ENCODE data around the gene TH.
"Not testable (repeated sequence)": the region's sequence is repeated elsewhere in the genome, so short reads cannot be mapped to it uniquely, and the experiment has no call there.

The TH gene

DNA sequence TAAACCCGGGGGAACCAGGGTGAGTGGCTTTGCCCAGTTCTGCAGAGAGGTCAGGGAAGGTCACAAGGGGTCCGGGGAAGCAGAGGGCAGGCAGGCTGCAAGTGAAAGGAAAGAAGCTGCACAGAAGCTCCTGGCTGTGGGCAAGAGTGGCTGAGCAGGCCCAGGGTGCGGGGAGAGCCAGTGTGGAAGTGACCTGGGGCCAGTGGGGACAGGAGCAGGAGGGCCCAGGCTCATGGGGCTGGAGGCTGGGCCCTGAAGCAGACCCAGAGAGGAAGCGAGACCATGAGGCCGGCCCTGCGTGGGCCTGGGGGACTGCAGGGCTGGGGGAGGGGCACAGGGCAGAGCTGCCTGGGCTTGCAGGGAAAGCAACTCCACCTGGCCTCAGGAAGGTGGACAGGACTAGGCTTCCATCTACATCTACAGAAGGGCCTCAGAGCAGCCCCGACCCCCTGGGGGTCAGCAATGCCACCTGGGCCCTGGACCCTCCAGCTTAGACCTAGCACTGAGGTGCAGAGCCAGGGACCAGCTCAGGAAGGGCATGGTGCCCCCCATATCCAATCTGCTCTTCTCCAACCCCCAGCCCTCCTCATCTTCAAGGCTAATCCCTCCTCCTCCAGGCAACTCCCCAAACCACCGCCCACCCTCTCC, 44.0 kb downstream of the TH start:
- no peak for TF ChIP-seq CTCF (IDR thresholded peaks at IDR 0.05; ENCODE audit: low read depth, low read length, missing control alignments)
- in situ Hi-C loops (cut with HindIII; ENCODE audit: low sequenced_read_pairs), result no loop called here
- H3K4me3 ChIP-seq (ENCODE audit: low read depth, low read length), result no peak overlapping the region
- no peak for DNase-seq (ENCODE audit: low read depth)

GRCh38 chr11:2126520-2127085, 45.0 kb downstream of the TH start:
- no peak for DNase-seq (ENCODE audit: low read depth)
- TF ChIP-seq CTCF (IDR thresholded peaks at IDR 0.05; ENCODE audit: low read depth, low read length, missing control alignments), result no peak
- no peak overlapping the region for H3K4me3 ChIP-seq (ENCODE audit: low read depth, low read length)
- in situ Hi-C loops (cut with HindIII; ENCODE audit: low sequenced_read_pairs), result no loop called here

DNA sequence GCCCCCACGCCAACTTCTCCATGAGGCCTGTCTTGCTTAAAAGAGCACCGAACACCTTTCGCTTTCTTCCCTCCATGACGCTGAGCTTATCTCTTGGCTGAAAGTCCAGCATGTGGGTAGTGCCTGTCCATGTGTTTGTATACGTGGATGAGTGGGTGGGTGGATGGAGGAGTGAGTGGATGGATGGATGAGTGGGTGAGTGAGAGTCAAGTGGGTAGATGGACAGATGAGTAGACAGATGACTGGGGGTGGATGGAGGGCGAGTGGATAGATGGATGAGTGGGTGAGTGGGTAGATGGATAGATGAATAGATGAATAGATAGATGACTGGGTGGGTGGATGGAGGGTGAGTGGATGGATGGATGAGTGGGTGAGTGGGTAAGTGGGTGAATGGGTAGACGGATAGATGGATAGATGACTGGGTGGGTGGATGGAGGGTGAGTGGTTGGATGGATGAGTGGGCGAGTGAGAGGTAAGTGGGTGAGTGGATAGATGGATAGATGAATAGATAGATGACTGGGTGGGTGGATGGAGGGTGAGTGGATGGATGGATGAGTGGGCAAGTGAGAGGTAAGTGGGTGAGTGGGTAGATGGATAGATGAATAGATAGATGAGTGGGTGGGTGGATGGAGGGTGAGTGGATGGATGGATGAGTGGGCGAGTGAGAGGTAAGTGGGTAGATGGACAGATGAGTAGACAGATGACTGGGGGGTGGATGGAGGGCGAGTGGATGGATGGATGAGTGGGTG, 46.7 kb downstream of the TH start:
- H3K4me3 ChIP-seq (ENCODE audit: low read depth, low read length); in situ Hi-C loops (cut with HindIII; ENCODE audit: low sequenced_read_pairs); DNase-seq (ENCODE audit: low read depth): not testable (repeated sequence)

GRCh38 chr11:2123628-2123960, 48.0 kb downstream of the TH start:
- no peak overlapping the region for H3K4me3 ChIP-seq (ENCODE audit: low read depth, low read length)
- in situ Hi-C loops (cut with HindIII; ENCODE audit: low sequenced_read_pairs), result no loop called here
- TF ChIP-seq CTCF (IDR thresholded peaks at IDR 0.05; ENCODE audit: low read depth, low read length, missing control alignments), result no peak
- no peak for DNase-seq (ENCODE audit: low read depth)

GRCh38 chr11:2122907-2123627, 48.5 kb downstream of the TH start:
- no peak for TF ChIP-seq CTCF (IDR thresholded peaks at IDR 0.05; ENCODE audit: low read depth, low read length, missing control alignments)
- in situ Hi-C loops (cut with HindIII; ENCODE audit: low sequenced_read_pairs), result no loop called here
- H3K4me3 ChIP-seq (ENCODE audit: low read depth, low read length), result no peak overlapping the region
- no peak for DNase-seq (ENCODE audit: low read depth)

DNA sequence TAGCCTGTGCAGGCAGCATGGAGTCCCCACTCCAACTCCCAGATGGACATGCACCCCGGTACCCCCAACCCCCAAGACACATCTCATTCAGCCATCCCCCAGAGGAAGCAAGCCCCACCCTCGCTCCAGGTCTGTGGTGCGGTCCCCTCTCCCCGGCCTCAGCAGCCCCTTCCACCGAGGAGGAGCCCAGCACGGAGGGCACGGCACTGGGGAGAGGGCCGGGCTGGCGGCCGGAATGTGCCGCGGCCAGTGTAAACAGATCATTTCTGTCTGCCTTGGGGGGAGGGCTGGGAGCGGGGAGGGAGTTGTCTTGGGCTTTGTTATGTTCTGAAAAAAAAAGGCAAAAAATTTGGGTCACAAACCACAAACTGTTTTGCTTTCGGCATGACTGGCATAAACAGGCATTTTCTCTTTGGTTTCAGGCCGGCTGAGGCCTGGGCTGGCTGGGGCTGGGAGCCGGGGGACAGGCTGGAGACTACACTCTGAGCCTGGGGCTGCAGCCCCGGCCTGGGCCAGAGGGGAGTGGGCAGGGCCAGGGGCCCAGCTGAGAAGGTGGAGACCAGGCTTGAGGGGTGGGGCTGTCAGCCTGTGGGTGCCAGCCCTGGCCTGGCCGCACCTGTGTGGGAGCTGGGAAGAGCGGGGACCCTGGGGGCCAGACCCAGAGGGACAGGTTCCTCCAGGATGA, 49.3 kb downstream of the TH start:
- no peak overlapping the region for H3K4me3 ChIP-seq (ENCODE audit: low read depth, low read length)
- peak; percentile 62 for DNase-seq (ENCODE audit: low read depth)
- in situ Hi-C loops (cut with HindIII; ENCODE audit: low sequenced_read_pairs), result no loop called here
- no peak for TF ChIP-seq CTCF (IDR thresholded peaks at IDR 0.05; ENCODE audit: low read depth, low read length, missing control alignments)

All from astrocyte of the cerebellum (primary cell).